ENCODE results near the gene CACNG4.

CACNG4 gene

GRCh38 chr17:66945147-66945835 lies 19.2 kb upstream of the CACNG4 start:
- no peak for DNase-seq

GRCh38 chr17:66946251-66946650 lies 18.3 kb upstream of the CACNG4 start:
- no peak for DNase-seq

- no peak for DNase-seq
Observed at GRCh38 chr17:66947311-66947710, 17.2 kb upstream of the CACNG4 start.

GRCh38 chr17:66948061-66948750 lies 16.3 kb upstream of the CACNG4 start:
- DNase-seq: no peak

- no peak for DNase-seq
Observed at GRCh38 chr17:66949501-66949900, 15.0 kb upstream of the CACNG4 start.

- DNase-seq: no peak
Observed at GRCh38 chr17:66950325-66950724, 14.2 kb upstream of the CACNG4 start.

- DNase-seq: no peak
Observed at GRCh38 chr17:66950886-66951604, 13.5 kb upstream of the CACNG4 start.

GRCh38 chr17:66951605-66951953 lies 12.9 kb upstream of the CACNG4 start:
- no peak for DNase-seq

GRCh38 chr17:66952031-66952524 lies 12.4 kb upstream of the CACNG4 start:
- no peak for DNase-seq

GRCh38 chr17:66952681-66953629 lies 11.6 kb upstream of the CACNG4 start:
- DNase-seq: no peak

GRCh38 chr17:66953630-66954020 lies 10.9 kb upstream of the CACNG4 start:
- DNase-seq: no peak

- DNase-seq: no peak
Observed at GRCh38 chr17:66954632-66955031, 9.9 kb upstream of the CACNG4 start.

- DNase-seq: no peak
Observed at GRCh38 chr17:66955821-66956220, 8.7 kb upstream of the CACNG4 start.

- no peak for DNase-seq
Observed at GRCh38 chr17:66956941-66957340, 7.6 kb upstream of the CACNG4 start.

GRCh38 chr17:66957343-66957742 lies 7.2 kb upstream of the CACNG4 start:
- no peak for DNase-seq

- DNase-seq: no peak
Observed at GRCh38 chr17:66957951-66958579, 6.4 kb upstream of the CACNG4 start.

- no peak for DNase-seq
Observed at GRCh38 chr17:66959641-66960375, 4.7 kb upstream of the CACNG4 start.

- no peak for DNase-seq
Observed at GRCh38 chr17:66960613-66961012, 3.9 kb upstream of the CACNG4 start.

GRCh38 chr17:66963521-66963908 lies 992 bp upstream of the CACNG4 start:
- DNase-seq: no peak

- no peak for DNase-seq
Observed at GRCh38 chr17:66964930-66965800, 658 bp downstream of the CACNG4 start.

Data from activated effector memory CD4-positive, alpha-beta T cell treated with Interleukin-2 at 50 U/mL for 16 hours (primary cell).